ENCODE data around the gene NSD2. TPM values are rescaled to one million over a fixed set of nuclear protein-coding genes. Genes with fewer than 3 reads are reported as not detected.

Gene NSD2
- total and polyA plus RNA-seq, 9 of the 15 experiments (the other 6 are each of a cell fraction or from before 2014, with no cell fraction given), result 6.4 to 126 (median 58.8) TPM

DNA sequence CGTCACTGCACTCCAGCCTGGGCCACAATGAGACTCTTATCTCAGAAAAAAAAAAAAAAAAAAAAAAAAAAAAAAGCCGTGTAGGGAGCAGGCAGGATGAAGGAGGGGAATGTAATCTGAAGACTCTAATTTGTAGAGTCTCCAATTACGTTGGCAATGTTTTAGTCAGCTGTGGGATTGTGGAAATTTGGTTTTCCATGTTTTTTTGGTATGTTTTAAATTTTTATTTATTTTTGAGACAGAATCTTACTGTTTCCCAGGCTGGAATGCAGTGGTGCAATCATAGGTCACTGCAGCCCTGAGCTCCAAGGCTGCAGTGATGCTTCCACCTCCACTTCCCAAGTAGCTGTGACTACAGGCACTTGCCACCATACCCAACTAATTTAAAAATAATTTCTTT, 56.5 kb downstream of the NSD2 start:
- Histone ChIP-seq H4K20me1 (replicated peaks; ENCODE audit: control insufficient read depth, insufficient read depth, low read length) (no peaks in the 10 kb centered on the region; the same call in 1 of the 2 replicates), H3K4me2 (ENCODE audit: insufficient read depth, low read length) (no peak overlapping the region), H3K9ac (ENCODE audit: insufficient read depth in 1 of 2, low read depth in 2 of 2, low read length in 2 of 2) (no peak overlapping the region), H3K9me3 (replicated peaks; ENCODE audit: control insufficient read depth, insufficient read depth, low read depth, low read length) (no peaks in the 10 kb centered on the region), H2AFZ (ENCODE audit: low read depth, low read length) (no peak overlapping the region), H3K9me1 (ENCODE audit: control insufficient read depth, insufficient read depth, low read length) (no peaks in the 10 kb centered on the region), H3K27ac (ENCODE audit: extremely low read depth, low read depth, low read length) (no peak overlapping the region), H3K4me3 (no peak overlapping the region), H3K27me3 (ENCODE audit: control insufficient read depth in 2 of 2, insufficient read depth in 2 of 2, low read length in 2 of 2) (no peaks in the 10 kb centered on the region), H3K79me2 (ENCODE audit: control insufficient read depth, insufficient read depth, low read length) (peaks cover 20% of the 10 kb centered on the region), H3K36me3 (ENCODE audit: control insufficient read depth, insufficient read depth, low read length) (peaks cover 75% of the 10 kb centered on the region), H3K4me1 (replicated peaks in 1 of 2; ENCODE audit: control insufficient read depth in 2 of 2, insufficient read depth in 2 of 2, low read length in 2 of 2) (no peaks in the 10 kb centered on the region)
- ChIA-PET POLR2A (no interaction called here), CTCF (ENCODE audit: low intra/inter-chr PET ratio) (no interaction called here)
- ATAC-seq (no peak), DNase-seq (ENCODE audit: extremely low read depth in 1 of 4, low spot score in 3 of 4) (no peak), FAIRE-seq (no peak)
- in situ Hi-C loops (cut with MboI) (no loop called here), intact Hi-C loops (cut with micrococcal nuclease) (no loop called here)
- 35% methylated on average over 2 of the region's 3 CpGs for WGBS (ENCODE audit: insufficient coverage, low coverage, missing lambda C conversion rate)
- no TSS peak for BruUV-seq (replicated peaks)
- TF ChIP-seq SMC3 (conservative IDR thresholded peaks at IDR 0.05; ENCODE audit: insufficient read depth, low read depth, low read length), result no peak
- TF ChIP-seq POLR3A (IDR thresholded peaks at IDR 0.05; ENCODE audit: borderline replicate concordance, extremely low read depth, insufficient read depth, insufficient read length), result no peak
- TF ChIP-seq ZNF384 (IDR thresholded peaks at IDR 0.05; ENCODE audit: low read depth, low read length), result peak; percentile 7; the same call in 1 of the 2 replicates
- TF ChIP-seq ZNF347 (CRISPR knock-in tag; IDR thresholded peaks at IDR 0.05; ENCODE audit: low read depth), result no peak
- no peak for TF ChIP-seq FOSL1 (tag; conservative IDR thresholded peaks at IDR 0.05)
- no peak for TF ChIP-seq BRD4 (IDR thresholded peaks at IDR 0.05)
- TF ChIP-seq HDAC8 (tag; IDR thresholded peaks at IDR 0.05), result no peak

All from K562 (cell line).